SKM-1 (cell line): ENCODE data around the gene OST4.

Experiments
- DNase-seq: peaks from one replicate; lab custom pipeline; 2025; ENCODE audit not compliant: unreplicated experiment; lab: John Stamatoyannopoulos, UW

OST4 gene

GRCh38 chr2:27054721-27055120 is 16.7 kb downstream of the OST4 start:
- no peak for DNase-seq

GRCh38 chr2:27053776-27054175 is 17.7 kb downstream of the OST4 start:
- no peak for DNase-seq

GRCh38 chr2:27053321-27053720 is 18.1 kb downstream of the OST4 start:
- DNase-seq = no peak

GRCh38 chr2:27051902-27052645 is 19.4 kb downstream of the OST4 start:
- no peak for DNase-seq

- DNase-seq = peak; percentile 86
Measured at GRCh38 chr2:27050996-27051901, 20.2 kb downstream of the OST4 start, which contains the start of gene AGBL5. Gene AGBL5, plus strand, starts transcription at chr2:27051668. Its CDS starts 1,291 bp downstream, at chr2:27052959.

GRCh38 chr2:27050281-27050995 is 21.0 kb downstream of the OST4 start:
- peak; percentile 96 for DNase-seq

GRCh38 chr2:27049422-27050280 is 21.8 kb downstream of the OST4 start:
- DNase-seq = no peak

- no peak for DNase-seq
Measured at GRCh38 chr2:27042985-27043634, 28.3 kb downstream of the OST4 start.

- no peak for DNase-seq
Measured at GRCh38 chr2:27042159-27042661, 29.2 kb downstream of the OST4 start.

GRCh38 chr2:27041752-27042151 is 29.7 kb downstream of the OST4 start:
- no peak for DNase-seq

GRCh38 chr2:27040282-27040681 is 31.2 kb downstream of the OST4 start:
- DNase-seq = no peak

GRCh38 chr2:27039871-27040270 is 31.6 kb downstream of the OST4 start:
- DNase-seq = no peak

GRCh38 chr2:27039426-27039825 is 32.0 kb downstream of the OST4 start:
- no peak for DNase-seq

GRCh38 chr2:27038631-27039339 is 32.7 kb downstream of the OST4 start:
- DNase-seq = no peak

GRCh38 chr2:27038012-27038411 is 33.4 kb downstream of the OST4 start:
- DNase-seq = no peak

- DNase-seq = no peak
Measured at GRCh38 chr2:27033253-27033852, 38.1 kb downstream of the OST4 start.

- DNase-seq = peak; percentile 64
Measured at GRCh38 chr2:27032495-27033252, 38.8 kb downstream of the OST4 start, which contains the start of gene TMEM214. Gene TMEM214, plus strand, starts transcription at chr2:27032965. Its CDS starts 51 bp downstream, at chr2:27033016.

GRCh38 chr2:27029051-27029450 is 42.4 kb downstream of the OST4 start:
- DNase-seq = no peak
